ENCODE results near the gene PPP1R16B.

DNA sequence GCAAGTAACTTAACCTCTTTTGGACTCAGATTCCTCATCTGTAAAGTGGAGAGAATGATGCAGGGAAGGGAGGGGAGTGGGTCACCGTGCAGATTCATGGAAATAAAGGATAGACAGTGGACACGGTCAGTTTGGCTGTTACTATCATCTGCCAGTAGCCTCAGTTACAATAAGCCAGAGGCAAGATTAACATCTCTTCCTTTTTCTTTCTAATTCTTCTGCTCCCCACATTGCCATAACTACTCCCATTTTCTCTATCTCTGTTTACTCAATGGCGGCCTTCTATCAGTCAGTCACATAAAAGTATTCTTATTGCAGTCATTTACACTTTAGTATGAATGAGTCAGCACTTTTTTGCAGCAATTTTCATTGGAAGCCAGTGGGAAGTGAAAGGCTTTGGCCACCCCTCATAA, 49.2 kb downstream of the PPP1R16B start:
- TF ChIP-seq SUZ12 (IDR thresholded peaks at IDR 0.05) (no peak), FOXK2 (IDR thresholded peaks at IDR 0.05) (no peak)
